ENCODE measurements around the gene ZNF853.
"Not testable (repeated sequence)": the region's sequence is repeated elsewhere in the genome, so short reads cannot be mapped to it uniquely, and the experiment has no call there.

Gene ZNF853

GRCh38 chr7:6653071-6654003 is 37.9 kb downstream of the ZNF853 start:
- no peak for DNase-seq

- no peak for DNase-seq
These were observed 38.9 kb downstream of the ZNF853 start for GRCh38 chr7:6654113-6654841.

GRCh38 chr7:6654842-6655610 is 39.6 kb downstream of the ZNF853 start:
- DNase-seq, result no peak

GRCh38 chr7:6655636-6656385 is 40.4 kb downstream of the ZNF853 start:
- no peak for DNase-seq

GRCh38 chr7:6656413-6656812 is 41.0 kb downstream of the ZNF853 start:
- DNase-seq, result no peak

GRCh38 chr7:6658618-6659345 is 43.4 kb downstream of the ZNF853 start:
- DNase-seq, result no peak

GRCh38 chr7:6670851-6671250 is 55.4 kb downstream of the ZNF853 start:
- DNase-seq, result not testable (repeated sequence)

Data from suppressor macrophage (primary cell).